Putamen (tissue), 1 donor: ENCODE measurements around the gene AGAP2.
"Not testable (repeated sequence)": the region's sequence is repeated elsewhere in the genome, so short reads cannot be mapped to it uniquely, and the experiment has no call there.

Source experiments
- DNase-seq: peaks from one replicate; pipeline ENCODE4 v3.0.0-alpha.2; 2016; ENCODE audit warnings: low spot score

AGAP2 gene

DNA sequence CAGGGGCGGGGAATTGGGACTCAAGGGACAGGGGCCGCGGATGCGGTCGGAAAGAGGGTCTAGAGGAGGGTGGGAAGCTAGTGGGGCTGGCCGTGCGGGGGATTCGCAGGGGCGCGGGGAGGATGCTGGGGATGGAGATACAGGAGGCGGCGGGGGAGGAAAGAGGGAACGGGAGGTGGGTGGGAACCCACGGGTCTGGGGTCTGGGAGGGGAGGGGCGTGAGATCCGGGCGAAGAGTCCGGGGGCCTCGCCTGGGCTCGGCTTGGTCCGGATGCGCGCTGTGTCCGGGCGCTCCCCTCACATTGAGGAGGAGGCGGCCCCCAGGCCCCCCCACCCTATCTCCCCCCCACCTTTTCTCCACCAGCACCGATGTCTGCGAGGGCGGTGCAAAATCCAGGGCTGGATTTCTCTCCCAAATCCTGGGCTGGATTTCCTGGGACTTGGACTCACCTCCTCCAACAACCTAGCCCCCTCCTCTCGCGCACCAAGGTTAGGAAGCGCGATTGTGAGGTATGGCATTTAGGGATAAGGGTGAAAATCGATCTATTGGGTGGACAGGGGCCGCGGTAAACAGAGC lies at the start of gene AGAP2:
TSS of gene AGAP2 (minus strand) at position 82 of the 577 bp plus-strand sequence. CDS start 496 bp downstream, outside the sequence.
- peak; percentile 60 for DNase-seq

DNA sequence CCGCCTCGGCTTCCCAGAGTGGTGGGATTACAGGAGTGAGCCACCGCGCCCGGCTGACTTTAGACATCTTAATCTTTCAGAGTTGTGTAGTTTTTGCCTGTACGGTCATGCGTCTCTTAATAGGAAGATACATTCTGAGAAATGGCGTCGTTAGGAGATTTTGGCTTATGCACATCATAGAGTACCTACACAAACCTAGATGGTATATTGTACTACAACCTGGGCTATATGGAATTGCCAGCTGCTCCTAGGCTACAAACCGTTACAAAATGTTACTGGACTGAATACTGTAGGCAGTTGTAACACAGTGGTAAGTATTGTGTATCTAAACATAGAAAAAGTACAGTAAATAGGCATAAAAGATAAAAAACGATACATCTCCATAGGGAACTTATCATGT lies 45.3 kb upstream of the AGAP2 start:
- DNase-seq, result no peak

DNA sequence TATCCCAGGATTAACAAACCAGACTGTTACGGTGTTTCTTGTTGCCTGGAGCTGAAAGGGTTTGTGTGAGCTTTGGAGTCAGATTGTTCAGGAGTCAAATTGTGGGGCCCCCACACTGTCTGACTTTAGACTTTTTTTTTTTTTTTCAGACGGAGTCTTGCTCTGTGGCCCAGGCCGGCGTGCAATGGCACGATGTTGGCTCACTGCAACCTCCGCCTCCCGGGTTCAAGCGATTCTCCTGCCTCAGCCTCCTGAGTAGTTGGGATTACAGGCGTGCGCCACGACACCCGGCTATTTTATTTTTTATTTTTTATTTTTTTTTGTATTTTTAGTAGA lies 44.9 kb upstream of the AGAP2 start:
- no peak for DNase-seq

GRCh38 chr12:57782608-57783465 lies 44.3 kb upstream of the AGAP2 start, which contains the start of gene TSFM:
Gene TSFM (plus strand): TSS chr12:57782787. CDS start chr12:57782802, 15 bp downstream.
- peak; percentile 93 for DNase-seq

GRCh38 chr12:57782243-57782607 lies 43.7 kb upstream of the AGAP2 start:
- no peak for DNase-seq

GRCh38 chr12:57781801-57782200 lies 43.3 kb upstream of the AGAP2 start:
- no peak for DNase-seq

GRCh38 chr12:57781244-57781643 lies 42.7 kb upstream of the AGAP2 start:
- no peak for DNase-seq

DNA sequence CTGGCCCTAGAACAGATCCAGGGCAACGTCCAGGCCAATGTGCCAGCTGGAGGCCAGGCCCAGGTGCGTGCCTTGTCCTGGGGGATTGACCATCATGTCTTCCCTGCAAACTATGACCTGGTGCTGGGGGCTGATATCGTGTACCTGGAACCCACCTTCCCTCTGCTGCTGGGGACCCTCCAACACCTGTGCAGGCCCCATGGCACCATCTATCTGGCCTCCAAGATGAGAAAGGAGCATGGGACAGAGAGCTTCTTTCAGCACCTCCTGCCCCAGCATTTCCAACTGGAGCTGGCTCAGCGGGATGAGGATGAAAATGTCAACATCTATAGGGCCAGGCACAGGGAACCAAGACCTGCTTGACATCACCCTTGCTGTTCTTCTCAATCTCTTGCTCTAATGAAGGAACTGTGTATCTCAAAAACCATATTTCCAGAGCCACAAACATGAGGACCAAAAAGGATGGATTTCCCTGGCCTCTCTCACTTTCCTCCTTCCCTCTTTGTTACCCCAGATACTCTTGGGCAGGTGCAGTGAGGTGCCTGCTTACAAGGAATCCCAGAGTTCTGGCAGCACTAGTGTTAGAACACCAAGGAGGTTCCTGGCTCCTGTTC lies 41.8 kb upstream of the AGAP2 start:
- no peak for DNase-seq

DNA sequence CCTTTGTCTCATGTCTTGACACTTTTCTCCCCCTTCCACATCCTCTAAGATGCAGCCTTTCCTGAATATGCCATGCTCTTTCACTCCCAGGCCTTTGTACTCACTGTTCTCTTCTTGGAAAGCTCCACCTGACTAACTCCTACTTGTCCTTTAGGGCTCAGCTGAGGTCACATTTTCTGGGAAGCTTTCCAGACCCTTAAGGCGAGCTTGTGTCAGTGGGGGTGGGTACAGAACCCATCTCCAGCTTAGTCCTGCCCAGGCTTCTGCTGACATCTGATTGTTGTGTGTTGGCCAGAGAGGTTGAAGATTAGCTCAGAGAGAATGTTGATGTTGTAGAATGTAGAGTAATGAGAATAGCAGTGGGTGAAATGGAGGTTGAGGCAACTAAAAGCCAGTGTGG lies 41.2 kb upstream of the AGAP2 start:
- DNase-seq, result no peak

GRCh38 chr12:57777911-57778310 lies 39.4 kb upstream of the AGAP2 start:
- DNase-seq, result no peak

DNA sequence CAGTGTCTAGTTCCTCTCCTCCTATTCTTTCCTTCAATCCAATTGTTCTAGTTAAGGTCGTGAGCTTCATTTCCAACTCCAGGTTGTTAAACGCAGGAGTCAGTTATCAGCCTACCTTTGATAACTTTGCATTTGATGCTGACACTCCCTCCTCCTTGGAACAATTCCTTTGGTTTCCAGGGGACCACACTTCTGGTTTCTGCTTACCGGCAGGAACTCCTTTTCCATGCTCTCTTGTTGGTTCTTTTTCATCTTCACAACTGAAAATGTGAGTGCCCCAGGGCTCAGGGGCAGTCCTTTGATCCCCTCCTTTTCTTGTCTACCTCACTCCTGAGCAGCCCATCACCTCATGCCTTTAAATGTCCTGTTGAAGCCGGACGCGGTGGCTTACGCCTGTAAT lies 38.8 kb upstream of the AGAP2 start:
- no peak for DNase-seq

- DNase-seq, result no peak
Observed at GRCh38 chr12:57776247-57776587, 37.7 kb upstream of the AGAP2 start.

GRCh38 chr12:57775563-57776246 lies 37.2 kb upstream of the AGAP2 start:
- no peak for DNase-seq

- DNase-seq, result no peak
Observed at GRCh38 chr12:57775044-57775443, 36.5 kb upstream of the AGAP2 start.

DNA sequence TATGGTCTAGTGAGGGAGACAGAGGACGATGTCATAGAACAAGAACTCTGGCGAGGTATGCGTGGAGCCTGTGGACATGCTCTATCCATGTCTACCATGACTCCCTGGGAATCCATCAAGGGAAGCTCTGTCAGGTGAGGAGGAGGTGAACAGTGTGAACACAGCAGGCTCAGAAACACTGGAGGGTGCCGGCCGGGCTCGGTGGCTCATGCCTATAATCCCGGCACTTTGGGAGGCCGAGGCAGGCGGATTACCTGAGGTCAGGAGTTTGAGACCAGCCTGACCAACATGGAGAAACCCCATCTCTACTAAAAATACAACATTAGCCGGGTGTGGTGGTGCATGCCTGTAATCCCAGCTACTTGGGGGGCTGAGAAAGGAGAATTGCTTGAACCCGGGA lies 36.1 kb upstream of the AGAP2 start:
- not testable (repeated sequence) for DNase-seq

DNA sequence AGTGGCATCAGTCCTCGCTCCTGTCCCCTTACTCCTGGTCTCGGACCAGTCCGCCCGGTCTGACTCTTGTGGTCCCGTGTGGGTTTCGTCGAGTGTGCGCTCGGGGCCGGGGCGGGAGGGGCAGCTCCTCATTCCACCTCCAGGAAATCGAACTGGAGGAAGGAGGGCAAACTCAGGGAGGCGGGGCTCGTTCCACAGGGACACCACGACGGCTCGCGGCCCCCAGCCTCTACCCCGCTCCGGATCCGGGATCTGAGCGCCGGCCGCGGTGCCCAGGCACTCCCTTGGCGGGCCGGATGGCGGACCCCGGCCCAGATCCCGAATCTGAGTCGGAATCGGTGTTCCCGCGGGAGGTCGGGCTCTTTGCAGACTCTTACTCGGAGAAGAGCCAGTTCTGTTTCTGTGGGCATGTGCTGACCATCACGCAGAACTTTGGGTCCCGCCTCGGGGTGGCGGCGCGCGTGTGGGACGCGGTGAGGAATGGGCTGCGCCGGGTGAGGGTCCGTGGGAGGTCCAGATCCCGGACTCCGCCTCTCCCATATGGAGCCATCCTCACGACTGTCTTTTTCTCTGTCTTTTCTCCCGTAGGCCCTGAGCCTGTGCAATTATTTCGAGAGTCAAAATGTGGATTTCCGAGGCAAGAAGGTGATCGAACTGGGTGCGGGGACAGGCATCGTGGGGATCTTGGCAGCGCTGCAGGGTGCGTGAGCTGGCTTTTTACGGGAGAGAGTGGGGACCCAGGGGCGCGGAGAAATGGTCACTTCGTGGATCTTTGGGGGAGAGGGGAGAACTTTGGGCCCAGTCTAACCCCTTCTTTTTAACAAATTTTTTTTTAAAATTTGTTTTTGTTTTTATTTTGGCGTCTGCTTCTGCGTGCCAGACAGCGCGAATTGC lies 34.1 kb upstream of the AGAP2 start, which contains the start of gene EEF1AKMT3:
TSS of gene EEF1AKMT3 (plus strand) at position 186 of the 894 bp plus-strand sequence. CDS start at position 297, 111 bp downstream.
- no peak for DNase-seq

DNA sequence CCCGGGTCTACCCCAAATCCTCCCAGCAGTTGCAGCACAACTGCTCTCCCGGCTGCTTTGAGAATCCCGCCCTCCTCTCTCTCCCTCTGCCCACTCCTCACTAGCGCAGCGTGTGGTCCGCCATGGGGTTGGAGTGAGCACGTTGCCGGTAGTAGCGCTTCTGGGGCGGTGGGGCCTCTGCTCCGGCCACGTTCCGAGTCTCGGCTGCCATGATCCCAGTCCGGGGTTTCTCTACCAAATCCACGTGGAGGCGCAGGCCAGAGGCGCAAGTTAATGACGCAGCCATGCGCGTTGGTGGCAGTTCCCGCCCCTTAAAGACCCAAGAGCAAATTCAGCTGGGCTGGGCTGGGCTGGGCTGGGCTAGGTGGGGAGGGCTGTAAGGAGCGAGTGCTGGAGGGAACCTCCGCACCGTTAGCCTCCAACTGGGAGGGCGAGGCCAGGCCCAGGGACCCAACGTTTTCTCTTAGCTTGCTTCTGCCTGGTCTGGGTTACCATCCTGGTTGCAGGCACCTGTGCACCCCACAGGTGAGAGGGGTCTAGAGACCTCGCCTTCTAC lies 33.4 kb upstream of the AGAP2 start, which contains the start of gene METTL1:
TSS of gene METTL1 (minus strand) at position 233 of the 556 bp plus-strand sequence. CDS start at position 211, 22 bp downstream.
- DNase-seq, result peak; percentile 96

DNA sequence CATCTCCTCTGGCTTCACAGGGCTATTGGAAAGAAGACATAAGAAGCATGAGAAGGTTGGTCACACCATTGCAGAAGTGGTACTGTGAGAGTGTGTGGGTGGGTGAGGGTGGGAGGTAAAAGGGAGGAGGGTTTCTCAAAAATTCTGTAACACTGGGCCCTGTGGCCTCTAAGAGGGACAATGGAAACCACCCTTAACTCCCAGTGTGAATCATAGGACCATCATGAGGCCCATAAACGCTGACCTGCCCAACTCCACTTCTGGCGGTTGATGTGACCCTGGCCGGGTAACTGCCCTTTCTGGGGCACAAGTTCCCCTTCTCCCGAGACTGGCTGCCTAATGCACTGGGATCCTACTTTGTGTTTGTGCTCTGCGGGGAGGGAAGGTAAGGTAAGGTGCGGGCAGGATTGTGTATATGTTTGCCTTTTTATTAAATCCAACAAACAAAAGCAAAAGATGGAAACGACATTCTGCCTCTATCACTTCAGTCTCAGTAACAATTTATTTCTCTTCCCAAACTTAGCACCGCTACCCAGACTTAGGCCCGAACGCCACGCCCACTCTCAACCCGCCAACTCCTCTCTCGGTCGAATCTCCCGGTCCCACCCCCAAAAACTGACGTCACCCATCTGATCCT lies 32.8 kb upstream of the AGAP2 start:
- DNase-seq, result peak; percentile 85

GRCh38 chr12:57770734-57771133 lies 32.2 kb upstream of the AGAP2 start:
- no peak for DNase-seq

DNA sequence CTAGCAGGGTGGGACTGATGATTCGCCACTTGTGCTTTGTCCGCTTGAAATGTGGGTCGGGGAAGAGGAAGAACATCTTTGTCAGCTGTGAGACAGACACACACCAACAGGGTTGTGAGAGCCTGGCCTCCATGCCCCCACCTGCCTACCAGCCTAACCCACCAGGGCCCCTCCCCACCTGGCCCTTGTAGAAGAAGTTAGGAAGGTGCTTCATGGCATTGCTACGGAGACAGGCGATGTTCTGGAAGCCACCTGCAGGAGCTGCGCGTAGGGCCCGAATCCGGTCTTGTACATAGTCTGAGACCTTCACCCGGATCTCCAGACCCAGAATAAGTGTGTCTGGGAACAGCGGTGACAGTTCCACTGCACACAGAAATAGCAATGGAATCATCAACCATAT lies 31.1 kb upstream of the AGAP2 start:
- DNase-seq, result no peak

DNA sequence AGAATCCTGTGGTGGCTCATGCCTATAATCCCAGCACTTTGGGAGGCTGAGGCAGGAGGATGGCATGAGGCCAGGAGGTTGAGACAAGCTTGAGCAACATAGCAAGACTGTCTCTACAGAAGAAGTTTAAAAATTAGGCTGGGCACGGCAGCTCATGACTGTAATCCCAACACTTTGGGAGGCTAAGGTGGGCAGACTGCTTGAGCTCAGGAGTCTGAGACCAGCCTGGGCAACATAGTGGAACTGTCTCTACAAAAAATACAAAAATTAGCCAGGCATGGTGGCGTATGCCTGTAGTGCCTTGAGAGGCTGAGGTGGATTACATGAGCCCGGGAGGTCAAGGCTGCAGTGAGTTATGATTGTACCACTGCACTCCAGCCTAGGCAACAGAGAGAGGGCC lies 29.3 kb upstream of the AGAP2 start:
- no peak for DNase-seq
